GM12878 (cell line): Measurements from ENCODE around the gene SRXN1.

Source experiments
- CREB1 ChIP-seq: IDR thresholded peaks from 2 replicates; pipeline ENCODE4 v1.6.1; 2012; ENCODE audit warnings: low read depth, mild to moderate bottlenecking, inconsistent platforms
- EZH2 ChIP-seq: IDR thresholded peaks from 2 replicates; pipeline ENCODE4 v1.6.1; 2012; ENCODE audit warnings: low read depth, mild to moderate bottlenecking, control low read depth, inconsistent platforms, low read length, borderline replicate concordance; ENCODE audit not compliant: control insufficient read depth
- GABPA ChIP-seq: IDR thresholded peaks from 2 replicates; pipeline ENCODE4 v1.6.1; 2014; ENCODE audit warnings: antibody characterized with exemption, low read depth, mild to moderate bottlenecking, inconsistent platforms
- JUND ChIP-seq: IDR thresholded peaks from 2 replicates; pipeline ENCODE4 v1.6.1; 2012; ENCODE audit warnings: low read depth, mild to moderate bottlenecking, low read length, improper control_type of control experiment, moderate library complexity
- POLR2AphosphoS5 ChIP-seq: IDR thresholded peaks from 2 replicates; pipeline ENCODE4 v1.6.1; 2011; ENCODE audit warnings: mild to moderate bottlenecking, low read length, inconsistent platforms
- RAD21 ChIP-seq: IDR thresholded peaks from 2 replicates; pipeline ENCODE4 v1.6.1; 2011; ENCODE audit warnings: mild to moderate bottlenecking, low read depth, low read length, moderate library complexity; ENCODE audit not compliant: insufficient read depth
- TAF1 ChIP-seq: IDR thresholded peaks from 2 replicates; pipeline ENCODE4 v1.6.1; 2011; ENCODE audit warnings: mild to moderate bottlenecking, low read depth, low read length, borderline replicate concordance
- TCF7 ChIP-seq: IDR thresholded peaks from 2 replicates; pipeline ENCODE4 v1.6.1; 2014; ENCODE audit warnings: antibody characterized with exemption, borderline replicate concordance
- ZNF24 ChIP-seq: fragments of 450-650 bp; IDR thresholded peaks from 2 replicates; pipeline ENCODE4 v1.6.1; 2017; ENCODE audit warnings: antibody characterized with exemption, mild to moderate bottlenecking
- TF ChIP-seq, protein P1 (sequence below), 3 experiments: IDR thresholded peaks in 2 of 3; conservative IDR thresholded peaks in 1 of 3; 2 replicates each; pipeline ENCODE4 v1.5.1; 2011; ENCODE audit warnings: low read depth in 3 of 3, low read length in 3 of 3, mild to moderate bottlenecking in 3 of 3, control low read depth in 2 of 3, moderate library complexity in 2 of 3, inconsistent platforms in 1 of 3, mixed read lengths in 1 of 3; ENCODE audit not compliant: control insufficient read depth in 2 of 3, insufficient read depth in 1 of 3; ENCODE audit errors: extremely low read depth in 1 of 3
- TF ChIP-seq, protein P2 (sequence below): IDR thresholded peaks from 2 replicates; pipeline ENCODE4 v1.6.1; 2012; ENCODE audit warnings: low read depth, low read length, improper control_type of control experiment

DNA sequence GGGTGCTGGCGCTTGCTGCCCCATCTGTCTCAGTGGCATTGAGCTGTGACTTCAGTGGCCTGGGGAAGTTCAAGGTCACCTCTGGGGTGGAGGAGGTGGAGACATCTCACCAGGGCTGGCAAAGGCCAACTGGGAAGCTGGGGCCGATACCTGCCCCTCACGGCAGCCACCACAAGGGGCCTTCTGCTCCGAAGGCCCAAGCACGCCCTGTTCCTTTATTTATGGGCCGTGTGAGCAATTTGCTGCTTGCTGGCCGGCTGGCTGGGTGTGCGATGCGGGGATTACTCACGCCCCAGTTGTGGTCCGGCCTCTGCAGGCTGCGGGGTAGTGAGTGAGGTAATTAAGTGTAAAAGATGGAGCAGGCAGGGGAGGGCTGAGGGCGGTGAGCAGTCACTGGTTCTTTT, 35.8 kb upstream of the SRXN1 start:
- TF ChIP-seq EZH2: no peak
- TF ChIP-seq ZNF24: no peak
- no peak for TF ChIP-seq POLR2AphosphoS5
- TF ChIP-seq, protein P1, sequence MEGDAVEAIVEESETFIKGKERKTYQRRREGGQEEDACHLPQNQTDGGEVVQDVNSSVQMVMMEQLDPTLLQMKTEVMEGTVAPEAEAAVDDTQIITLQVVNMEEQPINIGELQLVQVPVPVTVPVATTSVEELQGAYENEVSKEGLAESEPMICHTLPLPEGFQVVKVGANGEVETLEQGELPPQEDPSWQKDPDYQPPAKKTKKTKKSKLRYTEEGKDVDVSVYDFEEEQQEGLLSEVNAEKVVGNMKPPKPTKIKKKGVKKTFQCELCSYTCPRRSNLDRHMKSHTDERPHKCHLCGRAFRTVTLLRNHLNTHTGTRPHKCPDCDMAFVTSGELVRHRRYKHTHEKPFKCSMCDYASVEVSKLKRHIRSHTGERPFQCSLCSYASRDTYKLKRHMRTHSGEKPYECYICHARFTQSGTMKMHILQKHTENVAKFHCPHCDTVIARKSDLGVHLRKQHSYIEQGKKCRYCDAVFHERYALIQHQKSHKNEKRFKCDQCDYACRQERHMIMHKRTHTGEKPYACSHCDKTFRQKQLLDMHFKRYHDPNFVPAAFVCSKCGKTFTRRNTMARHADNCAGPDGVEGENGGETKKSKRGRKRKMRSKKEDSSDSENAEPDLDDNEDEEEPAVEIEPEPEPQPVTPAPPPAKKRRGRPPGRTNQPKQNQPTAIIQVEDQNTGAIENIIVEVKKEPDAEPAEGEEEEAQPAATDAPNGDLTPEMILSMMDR (IDR thresholded peaks at IDR 0.05 in 2 of 3, conservative IDR thresholded peaks at IDR 0.05 in 1 of 3; ENCODE audit: control insufficient read depth in 2 of 3, extremely low read depth in 1 of 3, insufficient read depth in 1 of 3, low read depth in 3 of 3, low read length in 3 of 3): no peak
- TF ChIP-seq CREB1: no peak
- TF ChIP-seq GABPA: no peak
- TF ChIP-seq TCF7: no peak
- TF ChIP-seq, protein P2, sequence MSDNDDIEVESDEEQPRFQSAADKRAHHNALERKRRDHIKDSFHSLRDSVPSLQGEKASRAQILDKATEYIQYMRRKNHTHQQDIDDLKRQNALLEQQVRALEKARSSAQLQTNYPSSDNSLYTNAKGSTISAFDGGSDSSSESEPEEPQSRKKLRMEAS: no peak
- no peak for TF ChIP-seq RAD21
- no peak for TF ChIP-seq TAF1
- TF ChIP-seq JUND: no peak
